ENCODE measurements around the gene NEUROD6.
A peak's percentile ranks its signal among the peaks of the same experiment; 100 is the strongest.

Gene NEUROD6

DNA sequence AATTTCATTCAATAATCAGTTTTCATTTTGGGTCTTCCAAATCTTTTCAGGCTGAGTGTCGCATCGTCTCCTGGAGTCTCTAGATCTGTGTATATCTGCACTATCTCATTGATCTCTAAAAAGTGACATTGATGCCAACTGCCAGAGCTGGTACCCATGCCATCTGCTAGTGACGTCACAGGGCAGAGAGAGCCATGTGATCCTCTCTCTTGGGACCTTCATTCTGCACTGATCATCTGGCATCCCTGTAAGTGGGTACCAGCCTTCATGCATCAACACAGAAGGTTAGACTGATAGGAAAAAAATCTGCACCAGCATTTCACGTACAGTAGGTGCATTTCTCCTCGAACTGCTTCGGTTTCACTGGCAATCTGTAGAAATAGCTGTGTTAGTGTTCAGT lies at the start of gene NEUROD6:
Gene NEUROD6, minus strand, starts transcription at position 124 of the 400 bp plus-strand sequence. CDS start 1,458 bp downstream, outside the sequence.
- DNase-seq, result no peak

DNA sequence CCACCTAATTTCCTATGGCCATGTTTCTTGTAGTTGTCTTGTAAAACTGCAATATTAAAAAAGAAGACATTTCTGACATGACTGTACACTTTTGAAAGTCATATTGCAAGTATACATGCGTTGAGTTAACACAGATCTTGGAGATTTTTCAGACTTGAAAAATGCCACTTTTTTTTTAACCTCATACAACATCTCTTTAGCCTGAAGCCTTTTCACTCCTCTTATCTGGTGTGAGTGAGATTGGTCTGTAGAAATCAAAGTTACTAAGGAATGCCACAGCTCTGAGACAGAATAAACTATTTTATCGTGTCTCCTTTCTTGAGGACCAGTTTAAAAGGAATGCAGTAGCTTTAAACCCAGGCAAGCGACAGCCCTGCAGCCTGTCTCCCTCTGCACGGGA lies 43.9 kb upstream of the NEUROD6 start:
- DNase-seq, result no peak

DNA sequence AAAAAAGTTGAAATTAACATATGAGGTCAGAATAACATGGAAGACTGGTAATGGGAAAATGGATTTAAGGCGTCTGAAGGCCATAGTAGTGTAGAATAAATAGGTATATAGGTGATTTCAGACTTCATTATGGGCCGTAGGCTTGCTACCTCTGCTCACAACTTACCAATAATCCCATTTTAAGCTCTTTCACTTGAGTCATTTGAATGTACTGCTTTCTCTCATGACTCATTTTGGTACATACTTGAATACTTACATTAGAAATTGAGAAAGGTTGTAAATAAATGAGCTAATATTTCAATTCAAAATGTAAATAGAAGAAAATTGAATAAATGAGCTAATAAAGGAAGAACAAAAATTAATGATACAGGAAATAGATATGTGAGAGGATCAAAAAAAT lies 42.2 kb upstream of the NEUROD6 start:
- no peak for DNase-seq

DNA sequence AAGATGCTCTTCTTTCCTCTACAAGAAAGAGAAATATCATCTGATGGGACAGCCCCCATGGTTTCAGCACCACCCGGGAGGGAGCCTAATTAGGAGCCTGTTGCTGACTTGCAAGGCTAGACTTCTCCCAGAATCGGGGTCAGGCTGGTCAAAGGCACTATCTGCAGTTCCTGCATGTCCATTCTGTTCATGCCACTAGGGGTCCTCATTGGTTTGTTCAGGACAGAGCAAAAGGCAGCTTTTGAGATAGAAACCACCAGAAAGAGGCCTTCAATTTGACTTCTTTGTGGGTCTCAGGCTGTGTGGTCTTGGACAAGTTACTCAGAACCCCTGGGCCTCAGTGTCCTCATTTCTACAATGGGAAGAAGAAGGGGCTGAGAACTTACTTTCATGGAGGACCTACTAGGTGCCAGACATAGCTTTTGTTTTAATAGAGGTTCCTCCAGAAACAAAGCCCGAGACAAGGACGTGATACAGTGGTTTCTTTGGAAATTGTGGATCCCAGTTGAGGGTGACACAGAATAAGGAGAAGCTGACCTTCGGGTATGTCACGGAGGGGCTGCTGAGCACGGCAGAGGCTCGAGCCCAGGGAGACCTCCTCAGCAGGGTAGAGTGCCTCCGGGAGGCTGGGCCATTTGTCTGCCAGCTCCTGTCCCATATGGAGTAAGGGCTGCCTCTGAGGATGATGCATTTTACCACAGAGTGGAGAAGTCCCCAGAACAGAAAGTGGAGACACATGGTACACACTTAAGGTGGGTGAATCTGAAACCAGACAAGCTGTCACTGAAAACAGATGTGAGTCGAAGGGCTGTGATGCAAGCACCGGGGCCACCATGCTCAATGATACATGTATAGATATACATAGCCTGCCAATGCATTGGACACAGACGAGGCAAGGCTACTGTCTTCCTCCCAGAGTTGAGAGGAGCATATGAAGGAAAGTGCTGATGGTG lies 33.1 kb upstream of the NEUROD6 start:
- peak; percentile 53 for DNase-seq

DNA sequence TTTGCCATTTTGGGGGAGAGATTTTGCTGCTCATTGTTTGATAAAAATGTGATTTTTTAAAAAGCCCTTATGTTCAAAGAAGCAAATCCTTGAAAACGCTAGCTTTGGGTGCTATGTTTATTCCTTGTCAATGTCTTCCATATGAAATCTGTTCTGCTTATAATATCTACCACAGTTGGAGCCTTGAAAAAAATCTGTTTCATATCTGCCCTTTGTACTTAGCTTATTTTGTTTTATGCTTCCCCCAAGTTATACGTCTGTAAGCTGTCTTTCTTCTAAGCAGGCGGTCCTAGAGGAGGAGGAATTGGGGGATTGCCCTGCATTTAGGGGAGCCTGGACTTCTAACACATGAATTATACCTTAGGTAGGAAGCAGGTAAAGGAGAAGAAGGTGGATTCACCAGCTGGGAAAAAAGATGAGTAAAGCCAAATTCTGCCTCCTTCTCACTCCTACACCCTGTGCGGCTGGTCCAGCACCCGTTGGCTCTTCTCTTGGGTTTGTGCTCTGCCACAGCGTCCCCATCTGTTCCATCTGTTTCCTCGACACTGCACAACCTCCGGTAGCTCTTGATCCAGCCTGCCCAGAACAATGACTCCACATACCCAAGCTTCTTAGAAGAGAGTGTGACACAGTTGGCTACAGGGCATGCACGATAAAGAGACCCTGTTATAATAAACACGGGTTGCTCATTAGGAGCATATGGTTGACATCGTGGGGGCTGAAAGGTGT lies 31.9 kb upstream of the NEUROD6 start:
- no peak for DNase-seq

DNA sequence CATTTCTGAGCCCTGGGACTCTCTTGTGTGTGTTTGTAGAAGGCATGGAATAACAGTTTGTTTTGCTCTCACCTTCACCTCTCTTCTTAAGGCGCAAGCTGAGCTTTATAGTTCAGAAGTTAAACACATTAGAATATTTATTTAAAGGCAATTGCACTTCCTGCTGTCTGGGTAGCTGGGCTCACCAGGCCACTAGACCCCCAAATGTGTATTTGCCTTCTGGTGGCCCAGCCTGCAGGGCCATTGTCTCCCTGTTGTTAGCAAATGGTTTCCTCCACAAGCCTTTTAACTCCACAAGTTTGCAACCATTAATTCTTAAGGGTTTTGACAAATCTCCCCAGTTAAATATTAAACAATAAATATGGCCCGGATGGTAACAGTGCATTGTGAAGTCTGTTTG lies 31.1 kb upstream of the NEUROD6 start:
- DNase-seq, result no peak

DNA sequence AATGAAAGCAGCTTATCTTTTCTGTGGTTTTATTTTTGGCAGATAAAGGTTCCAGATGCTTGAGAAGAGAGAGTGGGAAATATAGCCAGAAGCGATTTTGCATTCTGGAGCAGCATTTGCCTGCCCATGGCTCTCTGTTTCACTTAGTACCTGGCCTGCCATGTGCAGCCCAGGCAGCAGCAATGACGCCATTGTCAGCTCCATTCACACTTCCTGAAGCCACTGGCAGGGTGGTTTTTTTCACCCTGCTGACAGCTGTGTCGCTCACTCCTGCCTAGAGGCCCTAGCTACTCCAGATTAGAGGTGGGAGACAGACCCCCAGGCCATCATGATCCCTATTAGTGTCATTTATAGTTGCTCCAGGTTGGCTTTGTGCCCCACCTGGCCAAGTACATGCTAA lies 30.1 kb upstream of the NEUROD6 start:
- no peak for DNase-seq

DNA sequence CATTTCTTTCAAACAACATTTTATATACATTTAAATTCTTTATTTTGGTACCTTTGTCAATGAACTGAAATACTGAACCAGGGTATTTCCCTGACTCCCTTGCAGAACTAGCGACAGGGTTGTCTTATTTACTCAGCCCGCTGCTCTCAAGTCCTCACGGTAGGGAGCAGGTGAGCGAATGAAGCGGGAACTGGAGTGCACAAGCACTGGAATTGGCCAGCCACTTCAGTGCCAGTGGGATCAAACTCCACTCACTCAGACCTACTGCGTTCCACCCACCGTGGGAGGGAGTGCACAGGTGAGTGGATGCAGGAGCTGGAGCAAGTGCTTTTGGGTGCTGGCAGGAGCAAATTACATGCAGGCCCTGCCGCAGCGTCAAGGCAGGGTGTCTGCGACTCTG lies 28.1 kb upstream of the NEUROD6 start:
- DNase-seq, result no peak

DNA sequence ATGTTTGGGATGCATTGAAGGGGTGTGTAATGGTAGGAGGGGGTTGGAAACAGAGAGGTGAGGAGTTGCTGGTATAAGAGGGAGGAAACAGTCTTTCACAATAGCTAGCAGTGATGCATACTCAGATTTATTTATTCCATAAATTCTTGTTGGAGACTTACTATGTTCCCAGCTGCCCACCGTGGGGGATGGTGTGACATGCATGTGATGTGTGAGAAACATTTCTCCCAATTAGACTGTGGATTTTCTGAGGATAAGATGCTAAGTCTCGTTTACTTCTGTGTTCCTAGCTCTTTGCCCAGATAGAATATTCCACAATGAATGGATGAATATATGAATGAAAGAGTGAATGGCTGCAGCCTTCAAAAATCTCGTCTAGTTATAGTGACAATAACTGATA lies 23.0 kb upstream of the NEUROD6 start:
- DNase-seq, result no peak

DNA sequence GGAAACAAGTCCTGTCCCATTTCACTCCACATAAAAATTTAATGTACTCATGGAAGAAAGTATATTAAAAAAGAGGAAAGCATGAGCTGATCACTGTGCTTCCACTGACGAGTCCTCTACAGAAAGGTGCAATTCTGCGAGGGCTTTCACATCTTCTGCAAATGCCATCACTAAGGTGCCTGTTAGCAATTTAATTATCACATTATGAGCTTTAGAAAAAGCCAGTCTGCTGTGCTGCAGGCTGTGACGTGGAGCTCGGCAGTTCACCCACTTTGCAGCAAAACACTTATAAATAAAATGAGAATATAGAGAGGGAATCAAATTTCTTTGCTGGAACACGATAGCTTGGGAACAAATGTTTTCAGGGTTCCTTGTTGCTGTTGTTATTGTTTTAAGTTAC lies 22.5 kb upstream of the NEUROD6 start:
- DNase-seq, result no peak

DNA sequence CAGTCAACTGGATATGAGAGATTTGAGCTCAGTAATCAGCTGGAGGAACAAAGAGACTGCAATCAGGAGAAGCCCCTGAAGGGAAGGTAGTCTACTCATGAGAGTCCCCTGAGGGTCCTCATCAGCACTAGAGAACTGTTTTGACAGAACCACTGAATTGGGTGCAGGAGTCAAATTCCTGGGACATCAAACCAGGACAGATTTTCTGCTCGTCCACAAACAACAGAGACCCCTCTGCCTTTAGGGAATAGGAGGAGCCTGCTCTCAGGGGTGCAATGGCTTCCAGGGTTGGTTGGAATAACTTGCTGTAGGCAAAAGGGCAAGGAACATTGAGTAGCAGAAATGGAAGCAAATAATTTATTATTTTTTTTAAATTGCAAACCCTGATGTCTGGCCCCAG lies 21.9 kb upstream of the NEUROD6 start:
- no peak for DNase-seq

DNA sequence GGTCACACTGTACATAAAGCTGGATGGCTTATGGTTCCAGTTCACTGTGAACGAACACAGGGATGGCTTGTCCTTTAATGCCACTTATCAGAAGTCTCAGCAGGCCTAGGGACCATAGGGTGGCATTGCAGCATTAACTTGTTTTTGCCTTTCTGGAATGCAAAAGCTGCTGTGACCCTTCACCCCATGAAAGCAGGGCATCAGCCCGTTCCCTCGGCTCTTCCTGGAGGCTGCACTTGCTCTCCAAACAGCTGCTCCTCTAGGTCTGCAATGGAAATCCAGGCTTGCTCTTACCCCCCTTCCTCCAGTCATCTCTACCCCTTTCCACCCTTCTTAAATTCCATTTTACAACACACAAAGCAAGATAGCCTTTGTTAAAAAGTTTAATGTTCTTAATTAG lies 17.9 kb upstream of the NEUROD6 start:
- DNase-seq, result no peak

DNA sequence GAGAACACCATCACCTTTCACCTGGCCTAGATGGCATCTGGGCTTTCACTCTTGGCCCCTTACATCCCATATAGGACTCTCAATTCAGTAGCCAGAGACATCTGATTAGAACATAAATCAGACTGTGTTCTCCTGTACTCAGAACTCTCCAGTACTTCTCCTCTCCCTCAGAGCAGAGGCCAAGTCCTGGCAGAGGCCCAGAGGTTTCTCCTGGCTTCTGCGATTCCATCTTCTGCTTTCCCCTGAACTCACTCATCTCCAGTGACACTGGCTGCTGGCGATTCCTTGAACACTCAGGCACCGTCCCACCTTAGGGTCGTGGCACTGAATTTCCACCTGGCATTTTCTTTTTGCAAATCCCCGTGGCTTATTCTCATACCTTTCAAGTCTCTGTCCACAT lies 4.9 kb upstream of the NEUROD6 start:
- DNase-seq, result no peak

DNA sequence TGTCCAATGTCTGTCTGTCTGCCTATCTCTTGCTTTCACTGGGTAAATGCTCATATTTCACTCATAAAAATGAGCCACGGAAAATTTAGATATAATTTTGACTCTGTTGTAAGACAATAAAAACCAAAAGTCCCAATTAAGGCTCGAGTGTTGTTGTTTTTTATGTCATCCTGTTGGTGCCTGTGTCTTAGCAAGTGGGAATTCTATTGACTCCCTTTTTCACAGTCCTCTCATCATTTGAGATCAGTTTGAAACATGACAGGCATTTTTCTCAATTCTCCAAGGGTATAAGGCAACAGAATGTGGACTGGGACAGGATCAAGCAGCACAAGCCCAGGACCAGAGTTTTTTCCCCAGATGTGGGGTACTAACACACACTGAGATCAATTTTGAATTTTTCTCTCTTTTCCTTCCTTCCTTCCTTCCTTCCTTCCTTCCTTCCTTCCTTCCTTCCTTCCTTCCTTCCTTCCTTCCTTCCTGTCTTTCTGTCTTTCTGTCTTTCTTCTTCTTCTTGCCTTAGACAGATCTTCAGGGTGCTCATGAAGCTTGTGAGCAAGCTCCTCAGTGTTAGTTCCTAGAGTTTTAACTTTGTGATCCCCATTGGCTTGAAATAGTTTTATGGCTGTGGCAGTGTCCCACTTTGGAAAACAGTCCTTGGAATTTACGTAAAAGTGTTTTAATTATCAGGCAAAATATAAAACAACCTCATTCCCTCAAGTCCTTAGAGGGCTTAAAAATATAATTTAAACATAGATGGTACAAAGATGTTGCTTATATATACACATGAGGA lies 3.2 kb upstream of the NEUROD6 start:
- DNase-seq, result no peak

DNA sequence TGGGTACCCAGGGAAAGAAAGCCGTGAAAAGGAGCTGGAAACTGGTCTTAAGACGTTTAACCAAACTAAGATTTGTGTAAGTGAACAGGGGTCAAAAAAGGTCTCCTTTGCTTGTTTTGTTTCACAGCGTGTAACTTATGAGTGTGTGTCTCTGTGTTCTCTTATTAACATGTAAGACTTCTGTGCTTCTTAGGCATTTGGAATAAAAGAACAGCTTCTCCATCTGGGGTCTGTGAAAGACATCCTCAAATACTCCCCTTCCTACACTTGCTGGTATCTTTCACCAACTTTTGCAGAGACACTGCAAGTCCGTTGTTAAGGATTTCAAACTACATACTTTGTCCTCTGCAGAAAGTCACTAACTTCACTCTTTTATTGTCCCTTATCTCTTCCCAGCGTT lies 615 bp upstream of the NEUROD6 start:
- no peak for DNase-seq

DNA sequence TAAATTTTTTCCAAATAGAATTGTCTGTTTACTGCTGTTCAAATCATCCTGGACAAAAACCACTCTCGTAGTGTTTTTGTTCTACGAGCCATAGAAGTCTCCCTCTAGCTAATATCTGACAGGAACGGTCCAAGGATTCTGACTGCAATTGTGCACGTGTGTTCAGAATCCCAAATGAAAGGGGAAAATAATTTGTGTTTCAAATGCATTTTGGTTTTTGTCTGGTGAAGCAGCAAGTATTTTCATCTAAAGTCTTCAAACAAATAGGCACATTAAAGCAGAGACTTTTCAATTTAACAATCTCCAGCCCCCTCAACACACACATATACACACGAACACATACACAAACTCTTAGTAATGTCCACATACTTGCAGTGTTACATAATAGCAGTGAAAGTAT lies 475 bp downstream of the NEUROD6 start:
- DNase-seq, result no peak

DNA sequence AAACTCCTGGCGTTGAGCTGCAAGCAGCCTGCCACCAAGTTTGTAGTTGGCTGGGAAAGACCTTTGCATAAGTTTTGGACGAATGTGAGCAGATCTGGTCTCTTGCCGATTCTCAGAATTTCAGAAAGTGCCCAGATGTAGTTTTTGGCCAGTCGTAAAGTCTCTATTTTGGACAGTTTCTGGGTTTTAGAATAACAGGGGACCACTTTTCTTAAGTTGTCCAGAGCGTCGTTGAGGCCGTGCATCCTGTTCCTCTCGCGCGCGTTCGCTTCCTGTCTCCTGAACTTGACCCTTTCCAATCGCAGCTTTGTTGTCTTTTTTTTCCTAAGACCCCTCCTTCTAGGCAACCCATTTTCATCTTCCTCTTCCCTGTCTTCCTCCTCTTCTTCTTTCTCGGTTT lies 1.8 kb downstream of the NEUROD6 start:
- DNase-seq, result no peak

DNA sequence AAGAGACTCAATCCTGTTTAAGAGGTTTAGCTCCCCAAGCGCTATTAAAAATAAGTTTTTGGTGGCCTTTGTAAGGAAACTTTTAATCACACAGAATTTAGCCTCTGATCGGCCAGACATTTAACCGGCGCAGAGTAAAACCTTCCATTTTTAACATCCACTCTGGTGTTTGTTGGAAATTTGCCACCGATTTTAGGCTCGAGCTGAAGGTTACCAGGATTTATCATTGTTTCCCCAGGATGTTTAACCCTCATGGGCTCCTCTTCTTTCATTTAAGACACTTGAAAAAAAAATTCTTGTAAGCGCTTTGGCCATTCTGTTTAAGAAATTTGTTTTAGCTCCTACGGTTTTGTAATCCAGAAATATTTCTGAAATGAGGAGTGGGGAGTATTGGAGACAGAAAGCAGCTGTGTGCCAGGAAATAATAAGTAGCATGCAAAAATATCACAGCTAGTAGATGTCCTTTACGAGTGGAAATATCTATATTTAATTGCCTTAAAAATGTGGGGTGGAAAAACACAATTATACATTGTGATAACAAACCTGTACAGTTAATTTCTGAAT lies 3.4 kb downstream of the NEUROD6 start:
- no peak for DNase-seq

DNA sequence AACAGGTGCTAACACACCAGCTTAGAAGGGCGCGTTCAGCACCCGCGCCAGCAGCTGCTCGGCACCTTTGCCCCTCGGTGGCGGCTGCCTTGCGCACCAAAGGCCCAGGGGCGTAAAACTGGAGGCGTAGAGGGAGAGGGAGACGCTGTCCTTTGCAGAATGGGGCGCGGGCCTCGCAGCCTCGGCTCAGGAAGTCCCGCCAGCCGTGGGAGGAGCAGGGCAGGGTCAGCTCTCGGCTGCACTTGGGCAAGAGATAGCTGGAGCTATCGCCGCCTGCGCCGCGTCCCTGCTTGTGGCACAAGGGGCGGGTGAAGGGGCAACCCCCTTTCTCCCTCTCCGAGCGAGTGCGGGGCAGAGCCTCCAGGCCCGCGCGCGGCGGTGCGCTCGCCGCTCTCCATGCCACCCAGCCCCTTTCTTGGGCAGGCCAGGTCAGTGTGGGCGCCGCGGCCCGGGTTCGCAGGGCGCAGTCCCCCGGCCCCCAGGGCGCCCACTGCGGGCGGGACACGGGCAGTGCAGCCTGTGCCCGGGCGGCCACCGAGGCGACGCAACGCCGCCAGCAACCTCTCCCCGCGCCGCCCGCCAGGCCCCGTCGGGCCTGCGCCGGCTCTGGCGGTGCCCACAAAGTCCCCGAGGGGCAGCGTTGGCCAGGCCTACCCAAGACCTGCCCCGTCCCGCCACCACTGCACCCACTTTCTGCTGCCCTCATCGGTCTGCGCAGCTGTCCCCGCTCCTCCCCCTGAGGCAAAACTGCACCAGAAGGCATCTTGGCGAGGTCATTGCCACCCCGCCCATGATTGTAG lies 4.1 kb downstream of the NEUROD6 start:
- no peak for DNase-seq

DNA sequence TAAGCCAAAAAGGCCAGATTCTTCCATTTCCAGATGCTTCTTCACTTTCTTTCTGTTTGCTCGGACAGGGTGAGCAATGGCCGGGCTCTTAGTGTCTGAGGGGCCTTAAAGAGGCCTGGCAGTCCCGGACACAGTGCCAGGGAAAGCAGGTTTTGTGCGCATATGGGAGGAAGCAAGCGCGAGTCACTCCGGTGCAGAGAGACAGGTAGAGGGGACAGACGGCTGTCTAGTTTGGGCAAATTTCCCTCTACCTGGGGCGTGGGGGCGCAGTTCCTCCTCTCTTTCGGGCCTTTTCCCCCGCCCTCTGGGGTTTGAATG lies 4.7 kb downstream of the NEUROD6 start:
- DNase-seq, result no peak

DNA sequence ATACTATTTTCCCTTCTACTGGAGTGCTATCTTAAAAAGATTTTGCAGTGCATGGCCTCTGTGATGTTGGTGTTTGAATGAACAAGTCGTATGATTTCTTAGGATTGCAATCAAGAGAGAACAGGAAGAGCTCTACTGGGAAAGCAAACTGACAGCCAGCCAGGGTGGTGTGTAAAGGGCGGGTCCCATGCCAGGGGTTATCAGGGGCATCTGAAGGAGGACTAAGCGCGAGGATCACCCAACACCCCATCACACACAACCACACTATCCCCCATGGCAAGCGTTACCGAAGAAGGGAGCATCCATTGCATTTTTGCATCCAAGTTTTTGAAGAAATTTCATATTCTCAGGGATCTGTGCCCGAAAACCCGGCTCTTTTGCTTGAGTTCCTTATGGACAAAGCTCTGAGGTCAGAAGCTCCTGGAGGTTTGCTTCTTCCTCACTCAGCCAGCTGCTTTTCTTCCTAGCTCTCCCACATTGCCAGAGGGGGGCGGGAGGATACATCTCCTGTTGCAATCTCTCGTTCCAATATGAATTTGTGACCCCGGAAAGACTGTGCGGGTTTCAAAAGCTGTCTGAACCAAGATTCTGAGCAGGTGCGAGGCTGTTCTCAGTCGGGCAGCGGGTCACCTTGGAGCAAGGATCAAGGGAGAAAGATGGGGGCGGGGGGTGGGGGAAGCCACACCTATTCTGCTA lies 5.2 kb downstream of the NEUROD6 start:
- DNase-seq, result no peak

DNA sequence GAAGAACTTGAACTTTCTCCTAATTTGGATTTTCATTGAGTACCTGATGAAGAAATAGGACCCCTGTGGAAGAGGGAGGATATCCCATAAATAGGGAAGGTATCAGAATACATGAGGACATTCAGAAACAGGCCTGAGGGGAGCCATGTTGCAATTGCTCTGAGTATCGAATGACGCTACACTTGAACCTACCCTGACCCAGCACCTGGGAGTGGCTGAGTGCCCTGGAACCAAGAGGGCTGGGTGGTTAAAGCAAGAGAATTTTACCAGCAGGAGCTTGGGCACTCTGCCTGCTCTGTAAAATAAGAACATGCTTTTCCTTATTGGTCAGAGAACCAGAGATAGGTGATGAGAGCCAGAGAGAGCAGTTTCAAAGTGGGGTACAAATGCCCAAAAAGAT lies 7.2 kb downstream of the NEUROD6 start:
- DNase-seq, result no peak
